Measurements from ENCODE around the gene CD82.
"Not testable (repeated sequence)": the region's sequence is repeated elsewhere in the genome, so short reads cannot be mapped to it uniquely, and the experiment has no call there.

The CD82 gene

GRCh38 chr11:44557464-44557863 lies 8.0 kb upstream of the CD82 start:
- no peak for ATAC-seq (replicated peaks; ENCODE audit: extremely low read depth, poor library complexity, severe bottlenecking)
- Mint-ChIP-seq H3K4me1 (peaks cover 24% of the 10 kb centered on the region), H3K27ac (ENCODE audit: low read depth) (no peak overlapping the region), H3K9me3 (no peaks in the 10 kb centered on the region), H3K27me3 (no peaks in the 10 kb centered on the region), H3K4me3 (no peak overlapping the region), H3K36me3 (ENCODE audit: insufficient read depth) (no peaks in the 10 kb centered on the region)
- no peak for DNase-seq (ENCODE audit: low spot score in 2 of 2)

GRCh38 chr11:44559207-44559939 lies 6.1 kb upstream of the CD82 start:
- ATAC-seq (replicated peaks; ENCODE audit: extremely low read depth, poor library complexity, severe bottlenecking) (no peak), DNase-seq (ENCODE audit: low spot score in 2 of 2) (no peak)
- H3K9me3 Mint-ChIP-seq = no peaks in the 10 kb centered on the region
- H3K4me1 Mint-ChIP-seq = peaks cover 24% of the 10 kb centered on the region
- H3K27ac Mint-ChIP-seq (ENCODE audit: low read depth) = no peak overlapping the region
- H3K36me3 Mint-ChIP-seq (ENCODE audit: insufficient read depth) = no peaks in the 10 kb centered on the region
- no peaks in the 10 kb centered on the region for H3K27me3 Mint-ChIP-seq
- no peak overlapping the region for H3K4me3 Mint-ChIP-seq

- not testable (repeated sequence) for ATAC-seq (replicated peaks; ENCODE audit: extremely low read depth, poor library complexity, severe bottlenecking); H3K27me3 Mint-ChIP-seq; H3K36me3 Mint-ChIP-seq (ENCODE audit: insufficient read depth); H3K27ac Mint-ChIP-seq (ENCODE audit: low read depth); H3K4me3 Mint-ChIP-seq; DNase-seq (ENCODE audit: low spot score in 2 of 2); H3K9me3 Mint-ChIP-seq
- peaks cover 28% of the 10 kb centered on the region for H3K4me1 Mint-ChIP-seq
Measured at GRCh38 chr11:44559940-44560300, 5.5 kb upstream of the CD82 start.

- Mint-ChIP-seq H3K9me3 (no peaks in the 10 kb centered on the region), H3K36me3 (ENCODE audit: insufficient read depth) (peaks cover 4% of the 10 kb centered on the region), H3K4me1 (peaks cover 35% of the 10 kb centered on the region), H3K27ac (ENCODE audit: low read depth) (peak overlapping the region; percentile 62), H3K27me3 (no peaks in the 10 kb centered on the region), H3K4me3 (no peak overlapping the region)
- ATAC-seq (replicated peaks; ENCODE audit: extremely low read depth, poor library complexity, severe bottlenecking) (no peak), DNase-seq (ENCODE audit: low spot score in 2 of 2) (no peak)
Measured at GRCh38 chr11:44561275-44561805, 4.1 kb upstream of the CD82 start.

GRCh38 chr11:44561964-44562734 lies 3.3 kb upstream of the CD82 start:
- H3K27me3 Mint-ChIP-seq = no peaks in the 10 kb centered on the region
- peaks cover 38% of the 10 kb centered on the region for H3K4me1 Mint-ChIP-seq
- H3K9me3 Mint-ChIP-seq = peaks cover under 1% of the 10 kb centered on the region
- H3K27ac Mint-ChIP-seq (ENCODE audit: low read depth) = no peak overlapping the region
- ATAC-seq (replicated peaks; ENCODE audit: extremely low read depth, poor library complexity, severe bottlenecking) (no peak), DNase-seq (ENCODE audit: low spot score in 2 of 2) (no peak)
- no peak overlapping the region for H3K4me3 Mint-ChIP-seq
- peaks cover 7% of the 10 kb centered on the region for H3K36me3 Mint-ChIP-seq (ENCODE audit: insufficient read depth)

GRCh38 chr11:44562845-44563460 lies 2.5 kb upstream of the CD82 start:
- ATAC-seq (replicated peaks; ENCODE audit: extremely low read depth, poor library complexity, severe bottlenecking) (no peak), DNase-seq (ENCODE audit: low spot score in 2 of 2) (no peak)
- Mint-ChIP-seq H3K4me3 (no peak overlapping the region), H3K36me3 (ENCODE audit: insufficient read depth) (peaks cover 13% of the 10 kb centered on the region), H3K9me3 (peaks cover 5% of the 10 kb centered on the region), H3K27me3 (no peaks in the 10 kb centered on the region), H3K4me1 (peaks cover 46% of the 10 kb centered on the region), H3K27ac (ENCODE audit: low read depth) (no peak overlapping the region)

- H3K36me3 Mint-ChIP-seq (ENCODE audit: insufficient read depth) = peaks cover 16% of the 10 kb centered on the region
- peaks cover 5% of the 10 kb centered on the region for H3K9me3 Mint-ChIP-seq
- no peaks in the 10 kb centered on the region for H3K27me3 Mint-ChIP-seq
- no peak for DNase-seq (ENCODE audit: low spot score in 2 of 2)
- no peak overlapping the region for H3K27ac Mint-ChIP-seq (ENCODE audit: low read depth)
- H3K4me3 Mint-ChIP-seq = no peak overlapping the region
- H3K4me1 Mint-ChIP-seq = peaks cover 53% of the 10 kb centered on the region
- no peak for ATAC-seq (replicated peaks; ENCODE audit: extremely low read depth, poor library complexity, severe bottlenecking)
Measured at GRCh38 chr11:44563711-44564110, 1.8 kb upstream of the CD82 start.

GRCh38 chr11:44564166-44564565 lies 1.3 kb upstream of the CD82 start:
- Mint-ChIP-seq H3K36me3 (ENCODE audit: insufficient read depth) (peaks cover 16% of the 10 kb centered on the region), H3K27ac (ENCODE audit: low read depth) (no peak overlapping the region), H3K27me3 (no peaks in the 10 kb centered on the region), H3K4me3 (peak overlapping the region; percentile 81), H3K9me3 (peaks cover 5% of the 10 kb centered on the region), H3K4me1 (peaks cover 56% of the 10 kb centered on the region)
- DNase-seq (ENCODE audit: low spot score in 2 of 2) (no peak), ATAC-seq (replicated peaks; ENCODE audit: extremely low read depth, poor library complexity, severe bottlenecking) (no peak)

GRCh38 chr11:44564670-44565210 lies 723 bp upstream of the CD82 start:
- Mint-ChIP-seq H3K9me3 (peaks cover 5% of the 10 kb centered on the region), H3K27ac (ENCODE audit: low read depth) (peak overlapping the region; percentile 22), H3K36me3 (ENCODE audit: insufficient read depth) (peaks cover 21% of the 10 kb centered on the region), H3K4me3 (peak overlapping the region; percentile 81), H3K27me3 (no peaks in the 10 kb centered on the region), H3K4me1 (peaks cover 56% of the 10 kb centered on the region)
- no peak for ATAC-seq (replicated peaks; ENCODE audit: extremely low read depth, poor library complexity, severe bottlenecking)
- DNase-seq (ENCODE audit: low spot score in 2 of 2) = no peak

GRCh38 chr11:44565953-44566949 lies 788 bp downstream of the CD82 start:
- ATAC-seq (replicated peaks; ENCODE audit: extremely low read depth, poor library complexity, severe bottlenecking) = no peak
- peaks cover 58% of the 10 kb centered on the region for H3K4me1 Mint-ChIP-seq
- H3K4me3 Mint-ChIP-seq = peak overlapping the region; percentile 81
- H3K36me3 Mint-ChIP-seq (ENCODE audit: insufficient read depth) = peaks cover 21% of the 10 kb centered on the region
- H3K27me3 Mint-ChIP-seq = no peaks in the 10 kb centered on the region
- H3K27ac Mint-ChIP-seq (ENCODE audit: low read depth) = peak overlapping the region; percentile 77
- no peak for DNase-seq (ENCODE audit: low spot score in 2 of 2)
- H3K9me3 Mint-ChIP-seq = peaks cover 5% of the 10 kb centered on the region

GRCh38 chr11:44566952-44567875 lies 1.8 kb downstream of the CD82 start:
- Mint-ChIP-seq H3K9me3 (peaks cover 5% of the 10 kb centered on the region), H3K27me3 (no peaks in the 10 kb centered on the region), H3K4me1 (peaks cover 66% of the 10 kb centered on the region), H3K27ac (ENCODE audit: low read depth) (peak overlapping the region; percentile 77), H3K36me3 (ENCODE audit: insufficient read depth) (peaks cover 21% of the 10 kb centered on the region), H3K4me3 (peak overlapping the region; percentile 81)
- ATAC-seq (replicated peaks; ENCODE audit: extremely low read depth, poor library complexity, severe bottlenecking) (no peak), DNase-seq (ENCODE audit: low spot score in 2 of 2) (no peak)

Measured in central memory CD8-positive, alpha-beta T cell (primary cell).